Naive B cell (primary cell): ENCODE measurements around the gene DENND5B. TPM values are rescaled to one million over a fixed set of nuclear protein-coding genes. Genes with fewer than 3 reads are reported as not detected.
"Not testable (repeated sequence)": the region's sequence is repeated elsewhere in the genome, so short reads cannot be mapped to it uniquely, and the experiment has no call there.

Experiments used
- ATAC-seq, 2 donors: fragments of 150-1000 bp; cut with Tn5 transposase; 2 replicates each; pipeline ENCODE4 v1.10.0; 2021; ENCODE audit warnings: low read depth in 2 of 2, mild to moderate bottlenecking in 2 of 2, moderate library complexity in 2 of 2
- DNase-seq: peaks from one replicate; pipeline ENCODE4 v3.0.0; 2022
- H3K27ac Mint-ChIP-seq, 6 donors: one replicate each; pipeline ENCODE4 v1.8.0; 2020 to 2022; ENCODE audit warnings: mild to moderate bottlenecking in 6 of 6, mixed read lengths in 6 of 6, moderate library complexity in 5 of 6, inconsistent platforms in 2 of 6
- H3K27me3 Mint-ChIP-seq, 3 donors: one replicate each; pipeline ENCODE4 v1.8.0; 2021 to 2022; ENCODE audit warnings: mixed read lengths in 3 of 3, mild to moderate bottlenecking in 1 of 3
- H3K36me3 Mint-ChIP-seq, 2 donors: one replicate each; pipeline ENCODE4 v1.8.0; 2020 to 2022; ENCODE audit warnings: mixed read lengths in 2 of 2, inconsistent platforms in 1 of 2, mild to moderate bottlenecking in 1 of 2
- H3K4me1 Mint-ChIP-seq, 3 donors: one replicate each; pipeline ENCODE4 v1.8.0; 2020 to 2022; ENCODE audit warnings: mixed read lengths in 3 of 3, inconsistent platforms in 1 of 3, mild to moderate bottlenecking in 1 of 3, moderate library complexity in 1 of 3
- H3K4me3 Mint-ChIP-seq, 8 donors: one replicate each; pipeline ENCODE4 v1.8.0; 2020 to 2022; ENCODE audit warnings: mild to moderate bottlenecking in 8 of 8, mixed read lengths in 8 of 8, moderate library complexity in 8 of 8, inconsistent platforms in 2 of 8
- H3K9me3 Mint-ChIP-seq, 7 donors: one replicate each; pipeline ENCODE4 v1.8.0; 2020 to 2022; ENCODE audit warnings: mixed read lengths in 7 of 7, mild to moderate bottlenecking in 5 of 7, inconsistent platforms in 2 of 7, moderate library complexity in 1 of 7
- polyA plus RNA-seq, 6 donors: library from polyadenylated mRNA; unstranded; fragments of 300-500 nt; fragmentation: Illumina TruSeq; gene quantifications; one replicate each; pipeline ENCODE4 v1.2.3, GENCODE V29; 2021; ENCODE audit warnings: low read depth in 6 of 6

Gene DENND5B
- polyA plus RNA-seq, 6 donors from 2014 or later = 13.4 to 41.8 (median 30.5) TPM

DNA sequence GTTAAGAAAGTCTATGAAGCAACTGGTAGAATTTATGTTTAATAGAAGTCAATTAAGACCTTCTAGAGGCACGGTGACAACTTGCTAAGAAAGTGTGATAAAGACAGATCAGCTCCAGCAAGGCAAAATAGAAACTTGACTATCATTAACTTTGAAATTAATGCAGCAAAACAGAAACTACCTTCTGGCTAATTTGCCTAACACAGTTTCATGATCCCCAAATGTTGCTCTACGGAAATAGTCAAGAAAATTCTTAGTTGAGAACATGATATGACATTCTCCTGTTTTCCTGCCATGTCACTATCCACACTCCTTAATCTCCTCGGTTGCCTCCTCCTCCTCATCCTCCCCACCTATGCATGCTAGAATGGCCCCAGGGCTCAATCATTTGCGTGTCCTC, 4.2 kb downstream of the DENND5B start:
- DNase-seq (peak; percentile 27), ATAC-seq (no peak)
- Mint-ChIP-seq H3K4me3 (peak overlapping the region; percentile 17 to 89 (median 58)), H3K4me1 (peaks cover 63 to 71% (median 64%) of the 10 kb centered on the region in 3 donors), H3K36me3 (peaks cover 18 to 21% of the 10 kb centered on the region in 2 donors), H3K27ac (peak overlapping the region; percentile 40 to 89 (median 80)), H3K27me3 (no peaks in the 10 kb centered on the region), H3K9me3 (peaks cover 6 to 29% (median 14%) of the 10 kb centered on the region in 7 donors)

- peaks cover 6 to 29% (median 14%) of the 10 kb centered on the region in 7 donors for H3K9me3 Mint-ChIP-seq
- no peaks in the 10 kb centered on the region for H3K27me3 Mint-ChIP-seq
- H3K27ac Mint-ChIP-seq = peak overlapping the region in 3 of 6 donors; percentile 5 to 76 (median 72)
- no peak for DNase-seq
- H3K36me3 Mint-ChIP-seq = peaks cover 18 to 21% of the 10 kb centered on the region in 2 donors
- peak overlapping the region in 5 of 8 donors; percentile 23 to 64 (median 29) for H3K4me3 Mint-ChIP-seq
- ATAC-seq = no peak
- H3K4me1 Mint-ChIP-seq = peaks cover 59 to 66% (median 60%) of the 10 kb centered on the region in 3 donors
Observed at GRCh38 chr12:31585895-31586294, 5.0 kb downstream of the DENND5B start.

DNA sequence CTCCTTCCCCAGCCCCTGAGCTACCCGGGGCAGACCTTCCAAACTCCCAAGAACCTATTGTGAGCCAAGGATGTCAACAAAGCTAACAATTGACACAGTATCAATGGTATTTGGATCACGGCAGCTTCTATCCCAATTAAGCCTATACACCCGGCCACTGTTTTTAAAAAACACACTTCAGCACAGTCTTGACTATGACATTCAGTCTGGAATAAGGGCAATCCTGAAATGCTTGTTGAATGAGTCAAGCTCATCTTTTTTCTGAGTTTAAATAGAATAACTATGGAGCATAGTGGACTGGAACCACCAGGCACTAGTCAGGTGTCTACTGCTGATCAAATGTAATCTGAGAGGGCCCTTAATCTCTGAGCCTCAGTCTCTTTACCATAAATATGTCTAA, 5.7 kb downstream of the DENND5B start:
- Mint-ChIP-seq H3K36me3 (peaks cover 18 to 21% of the 10 kb centered on the region in 2 donors), H3K27me3 (no peaks in the 10 kb centered on the region), H3K4me3 (peak overlapping the region in 5 of 8 donors; percentile 23 to 64 (median 29)), H3K4me1 (peaks cover 59 to 66% (median 60%) of the 10 kb centered on the region in 3 donors), H3K27ac (peak overlapping the region in 4 of 6 donors; percentile 33 to 76 (median 72)), H3K9me3 (peaks cover 6 to 29% (median 14%) of the 10 kb centered on the region in 7 donors)
- no peak for ATAC-seq
- DNase-seq = no peak

DNA sequence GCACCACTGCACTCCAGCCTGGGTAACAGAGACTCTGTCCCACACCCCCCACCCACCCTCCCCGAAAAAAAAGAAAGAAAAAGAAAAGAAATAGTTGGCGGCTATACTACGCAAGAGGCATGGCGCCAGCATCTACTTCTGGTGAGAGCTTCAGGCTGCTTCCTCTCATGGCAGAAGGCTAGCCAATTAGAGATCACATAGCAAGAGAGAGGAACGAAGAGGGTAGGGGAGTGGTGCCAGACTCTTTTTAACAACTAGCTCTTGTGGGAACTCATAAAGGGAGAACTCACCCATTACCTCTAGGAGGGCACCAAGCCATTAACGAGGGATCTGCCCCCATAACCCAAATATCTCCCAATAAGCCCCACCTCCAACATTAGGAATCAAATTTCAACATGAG, 6.2 kb downstream of the DENND5B start:
- Mint-ChIP-seq H3K4me3 (peak overlapping the region in 2 of 8 donors; percentile 18 to 42), H3K27me3 (no peaks in the 10 kb centered on the region), H3K27ac (peak overlapping the region in 1 of 6 donors; percentile 76), H3K36me3 (peaks cover 18 to 21% of the 10 kb centered on the region in 2 donors), H3K9me3 (peaks cover 6 to 29% (median 14%) of the 10 kb centered on the region in 7 donors), H3K4me1 (peaks cover 58 to 66% (median 59%) of the 10 kb centered on the region in 3 donors)
- DNase-seq (no peak), ATAC-seq (no peak)

DNA sequence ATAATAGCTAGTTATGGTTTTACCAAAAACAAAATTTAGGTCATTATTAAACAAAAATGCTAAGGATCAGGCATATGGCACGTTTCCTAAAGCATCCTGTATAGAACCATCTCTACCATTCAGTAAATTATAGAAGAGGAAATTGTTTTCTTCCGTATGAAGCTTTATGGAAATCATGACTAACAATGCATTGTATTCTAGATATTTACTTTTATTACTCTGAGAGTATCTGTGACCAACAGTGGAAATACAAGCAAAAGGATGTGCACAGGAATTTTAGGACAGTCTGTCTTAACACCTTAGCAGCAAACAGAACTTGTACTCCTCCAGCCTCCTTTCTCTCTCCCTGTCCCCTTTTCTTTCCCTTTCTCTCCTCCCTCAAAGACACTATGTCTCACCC, 7.1 kb downstream of the DENND5B start:
- no peaks in the 10 kb centered on the region for H3K27me3 Mint-ChIP-seq
- peaks cover 50 to 64% (median 50%) of the 10 kb centered on the region in 3 donors for H3K4me1 Mint-ChIP-seq
- H3K9me3 Mint-ChIP-seq = peaks cover 6 to 29% (median 14%) of the 10 kb centered on the region in 7 donors
- H3K36me3 Mint-ChIP-seq = peaks cover 18 to 21% of the 10 kb centered on the region in 2 donors
- peak overlapping the region in 1 of 8 donors; percentile 17 for H3K4me3 Mint-ChIP-seq
- no peak for ATAC-seq
- no peak for DNase-seq
- H3K27ac Mint-ChIP-seq = peak overlapping the region in 2 of 6 donors; percentile 27 to 63

DNA sequence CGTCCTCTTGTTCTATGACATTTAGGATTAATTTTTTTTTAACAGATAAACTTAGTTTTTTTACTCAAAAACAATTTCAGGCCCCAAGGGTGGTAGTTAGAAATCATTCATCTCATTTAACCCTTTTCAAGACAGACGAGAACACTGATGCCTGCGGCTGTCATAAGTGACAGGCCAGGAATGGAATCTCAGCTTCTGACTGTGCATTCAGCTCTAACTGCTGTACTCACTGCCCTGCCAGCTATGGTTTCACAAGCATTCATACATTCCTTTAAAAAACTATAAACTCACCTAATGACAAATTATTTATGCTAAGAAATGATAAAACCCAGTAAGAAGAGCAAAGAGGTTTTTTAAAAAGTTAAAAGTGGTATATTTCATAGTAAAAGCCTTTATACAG, 8.8 kb downstream of the DENND5B start:
- Mint-ChIP-seq H3K4me3 (peak overlapping the region in 1 of 8 donors; percentile 6), H3K27me3 (no peaks in the 10 kb centered on the region), H3K36me3 (peaks cover 8 to 13% of the 10 kb centered on the region in 2 donors), H3K9me3 (peaks cover 4 to 23% (median 12%) of the 10 kb centered on the region in 7 donors), H3K4me1 (peaks cover 38 to 65% (median 45%) of the 10 kb centered on the region in 3 donors), H3K27ac (no peak overlapping the region)
- ATAC-seq (no peak), DNase-seq (no peak)

GRCh38 chr12:31578632-31579031, 12.3 kb downstream of the DENND5B start:
- H3K4me1 Mint-ChIP-seq = peaks cover 31 to 68% (median 40%) of the 10 kb centered on the region in 3 donors

DNA sequence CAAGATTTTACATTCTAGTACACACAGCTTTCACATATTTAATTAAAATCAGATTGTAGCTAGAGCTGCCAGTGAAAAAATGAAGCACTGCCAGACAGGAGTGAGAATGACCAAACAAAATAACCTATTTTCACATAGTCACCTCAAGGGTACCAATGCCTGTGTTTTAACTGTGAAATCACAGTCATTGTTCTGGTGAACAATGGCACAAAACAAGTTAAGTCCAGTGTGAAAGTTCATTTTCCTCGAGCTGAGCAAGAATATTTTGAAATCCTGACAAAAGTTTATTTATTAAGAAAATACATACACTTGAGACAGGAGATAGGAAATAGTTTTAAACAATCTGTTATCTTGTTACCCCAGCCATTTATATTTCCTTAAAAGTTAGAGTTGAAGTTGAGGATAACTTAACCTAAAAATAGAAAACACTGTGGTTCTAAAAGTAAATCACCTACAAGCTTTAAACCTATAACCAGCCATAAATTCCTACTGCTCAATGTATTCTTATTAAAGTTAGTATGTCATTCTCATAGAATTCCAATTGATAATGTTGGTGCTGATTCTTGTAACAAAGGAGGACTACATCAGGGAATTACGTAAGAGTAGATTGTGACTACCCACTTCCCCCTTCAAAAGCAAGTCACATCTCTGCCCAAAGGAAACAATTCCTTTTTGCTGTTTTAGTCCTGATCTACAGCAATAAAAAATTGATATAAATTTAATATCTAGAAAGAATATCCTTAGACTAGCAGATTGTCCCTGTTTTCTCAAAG, 15.9 kb downstream of the DENND5B start:
- Mint-ChIP-seq H3K27me3 (no peaks in the 10 kb centered on the region), H3K4me1 (peaks cover 41 to 78% (median 53%) of the 10 kb centered on the region in 3 donors)
- DNase-seq = no peak

More at GRCh38 chr12:31578632-31579031, 12.3 kb downstream of the DENND5B start:
- Mint-ChIP-seq H3K27me3 (no peaks in the 10 kb centered on the region), H3K36me3 (peaks cover 0 to 5% of the 10 kb centered on the region in 2 donors), H3K9me3 (no peaks in the 10 kb centered on the region), H3K4me3 (no peak overlapping the region), H3K27ac (peak overlapping the region in 2 of 6 donors; percentile 59 to 62)
- DNase-seq = no peak
- ATAC-seq = no peak

GRCh38 chr12:31574367-31574766, 16.6 kb downstream of the DENND5B start:
- not testable (repeated sequence) for H3K36me3 Mint-ChIP-seq, ATAC-seq, DNase-seq, H3K27me3 Mint-ChIP-seq, H3K9me3 Mint-ChIP-seq, H3K4me3 Mint-ChIP-seq
- H3K27ac Mint-ChIP-seq = peak overlapping the region in 2 of 6 donors; percentile 56 to 66
- H3K4me1 Mint-ChIP-seq = peaks cover 41 to 80% (median 53%) of the 10 kb centered on the region in 3 donors

More for the DNA sequence above, 15.9 kb downstream of the DENND5B start:
- peak overlapping the region in 3 of 6 donors; percentile 80 to 90 (median 86) for H3K27ac Mint-ChIP-seq
- H3K4me3 Mint-ChIP-seq = peak overlapping the region in 4 of 8 donors; percentile 24 to 49 (median 38)
- peaks cover 0 to 5% of the 10 kb centered on the region in 2 donors for H3K36me3 Mint-ChIP-seq
- ATAC-seq = peak in 1 of 2 donors; percentile 40
- no peaks in the 10 kb centered on the region for H3K9me3 Mint-ChIP-seq

- Mint-ChIP-seq H3K4me1 (peaks cover 48 to 80% (median 55%) of the 10 kb centered on the region in 3 donors), H3K27me3 (no peaks in the 10 kb centered on the region), H3K27ac (peak overlapping the region in 2 of 6 donors; percentile 49 to 70), H3K4me3 (peak overlapping the region in 1 of 8 donors; percentile 8), H3K36me3 (peaks cover 0 to 5% of the 10 kb centered on the region in 2 donors), H3K9me3 (no peaks in the 10 kb centered on the region)
- ATAC-seq = no peak
- DNase-seq = no peak
Observed at GRCh38 chr12:31572900-31573600, 17.9 kb downstream of the DENND5B start.

- DNase-seq (no peak), ATAC-seq (no peak)
- Mint-ChIP-seq H3K4me1 (peaks cover 46 to 77% (median 51%) of the 10 kb centered on the region in 3 donors), H3K36me3 (peaks cover 0 to 5% of the 10 kb centered on the region in 2 donors), H3K4me3 (no peak overlapping the region), H3K27me3 (no peaks in the 10 kb centered on the region), H3K9me3 (no peaks in the 10 kb centered on the region), H3K27ac (peak overlapping the region in 3 of 6 donors; percentile 7 to 81 (median 18))
Observed at GRCh38 chr12:31570880-31571279, 20.1 kb downstream of the DENND5B start.

GRCh38 chr12:31569517-31569916, 21.4 kb downstream of the DENND5B start:
- peak overlapping the region in 1 of 8 donors; percentile 30 for H3K4me3 Mint-ChIP-seq
- peak overlapping the region in 3 of 6 donors; percentile 18 to 76 (median 51) for H3K27ac Mint-ChIP-seq
- not testable (repeated sequence) for ATAC-seq, H3K9me3 Mint-ChIP-seq, DNase-seq, H3K27me3 Mint-ChIP-seq, H3K36me3 Mint-ChIP-seq
- peaks cover 45 to 76% (median 50%) of the 10 kb centered on the region in 3 donors for H3K4me1 Mint-ChIP-seq

DNA sequence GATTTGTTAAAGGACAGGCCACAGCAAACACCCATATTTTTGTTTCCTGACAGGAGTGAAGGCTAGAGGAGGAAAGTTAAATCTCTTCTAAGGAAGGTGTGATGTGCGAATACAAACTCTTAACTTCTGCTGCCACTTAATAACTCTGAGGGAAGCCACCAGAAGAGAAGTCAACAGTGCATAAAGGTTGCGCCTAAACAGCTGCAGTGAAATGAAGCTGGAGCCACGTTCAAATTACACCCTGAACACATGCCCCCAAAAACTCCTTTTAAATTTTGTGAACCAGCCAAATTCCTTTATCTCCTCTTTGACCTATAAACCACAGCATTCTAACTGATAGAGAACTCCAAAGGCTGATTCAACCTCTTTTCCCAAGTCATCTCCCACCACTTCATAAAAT, 22.4 kb downstream of the DENND5B start:
- Mint-ChIP-seq H3K4me1 (peaks cover 45 to 75% (median 52%) of the 10 kb centered on the region in 3 donors), H3K27me3 (no peaks in the 10 kb centered on the region), H3K36me3 (peaks cover 0 to 5% of the 10 kb centered on the region in 2 donors), H3K27ac (peak overlapping the region in 5 of 6 donors; percentile 32 to 91 (median 51)), H3K9me3 (no peaks in the 10 kb centered on the region), H3K4me3 (peak overlapping the region in 6 of 8 donors; percentile 12 to 60 (median 39))
- no peak for DNase-seq
- ATAC-seq = peak; percentile 55 to 60
